KG1 (cell line): ENCODE data around the gene SPOP.
"Not testable (repeated sequence)": the region's sequence is repeated elsewhere in the genome, so short reads cannot be mapped to it uniquely, and the experiment has no call there.

Experiments
- DNase-seq: peaks from one replicate; lab custom pipeline; 2025; lab: John Stamatoyannopoulos, UW

The SPOP gene

GRCh38 chr17:49656247-49656646 is 21.6 kb downstream of the SPOP start:
- DNase-seq: no peak

GRCh38 chr17:49647256-49647585 is 30.7 kb downstream of the SPOP start:
- no peak for DNase-seq

- DNase-seq: no peak
Measured at GRCh38 chr17:49646391-49647255, 31.3 kb downstream of the SPOP start.

- DNase-seq: not testable (repeated sequence)
Measured at GRCh38 chr17:49646056-49646390, 31.9 kb downstream of the SPOP start.

GRCh38 chr17:49645654-49646053 is 32.2 kb downstream of the SPOP start:
- no peak for DNase-seq

GRCh38 chr17:49640556-49640955 is 37.3 kb downstream of the SPOP start:
- no peak for DNase-seq

GRCh38 chr17:49638818-49639217 is 39.1 kb downstream of the SPOP start:
- no peak for DNase-seq

- DNase-seq: no peak
Measured at GRCh38 chr17:49637739-49638138, 40.2 kb downstream of the SPOP start.

- DNase-seq: no peak
Measured at GRCh38 chr17:49637050-49637449, 40.8 kb downstream of the SPOP start.

GRCh38 chr17:49635121-49635520 is 42.8 kb downstream of the SPOP start:
- no peak for DNase-seq

- DNase-seq: no peak
Measured at GRCh38 chr17:49634485-49634860, 43.4 kb downstream of the SPOP start.

GRCh38 chr17:49633762-49634484 is 44.0 kb downstream of the SPOP start:
- DNase-seq: no peak

- no peak for DNase-seq
Measured at GRCh38 chr17:49633250-49633649, 44.6 kb downstream of the SPOP start.

- DNase-seq: no peak
Measured at GRCh38 chr17:49632201-49632600, 45.7 kb downstream of the SPOP start.

- no peak for DNase-seq
Measured at GRCh38 chr17:49631496-49631895, 46.4 kb downstream of the SPOP start.

GRCh38 chr17:49630113-49630900 is 47.6 kb downstream of the SPOP start:
- DNase-seq: no peak

GRCh38 chr17:49629447-49629846 is 48.5 kb downstream of the SPOP start:
- no peak for DNase-seq

GRCh38 chr17:49624896-49625295 is 53.0 kb downstream of the SPOP start:
- DNase-seq: no peak

GRCh38 chr17:49621946-49622529 is 55.9 kb downstream of the SPOP start:
- DNase-seq: no peak

GRCh38 chr17:49621420-49621819 is 56.5 kb downstream of the SPOP start:
- no peak for DNase-seq

- no peak for DNase-seq
Measured at GRCh38 chr17:49618028-49618611, 59.8 kb downstream of the SPOP start.

- DNase-seq: no peak
Measured at GRCh38 chr17:49616601-49617131, 61.2 kb downstream of the SPOP start.
